ENCODE data around the gene PIAS4.
"Not testable (repeated sequence)": the region's sequence is repeated elsewhere in the genome, so short reads cannot be mapped to it uniquely, and the experiment has no call there.

The PIAS4 gene

DNA sequence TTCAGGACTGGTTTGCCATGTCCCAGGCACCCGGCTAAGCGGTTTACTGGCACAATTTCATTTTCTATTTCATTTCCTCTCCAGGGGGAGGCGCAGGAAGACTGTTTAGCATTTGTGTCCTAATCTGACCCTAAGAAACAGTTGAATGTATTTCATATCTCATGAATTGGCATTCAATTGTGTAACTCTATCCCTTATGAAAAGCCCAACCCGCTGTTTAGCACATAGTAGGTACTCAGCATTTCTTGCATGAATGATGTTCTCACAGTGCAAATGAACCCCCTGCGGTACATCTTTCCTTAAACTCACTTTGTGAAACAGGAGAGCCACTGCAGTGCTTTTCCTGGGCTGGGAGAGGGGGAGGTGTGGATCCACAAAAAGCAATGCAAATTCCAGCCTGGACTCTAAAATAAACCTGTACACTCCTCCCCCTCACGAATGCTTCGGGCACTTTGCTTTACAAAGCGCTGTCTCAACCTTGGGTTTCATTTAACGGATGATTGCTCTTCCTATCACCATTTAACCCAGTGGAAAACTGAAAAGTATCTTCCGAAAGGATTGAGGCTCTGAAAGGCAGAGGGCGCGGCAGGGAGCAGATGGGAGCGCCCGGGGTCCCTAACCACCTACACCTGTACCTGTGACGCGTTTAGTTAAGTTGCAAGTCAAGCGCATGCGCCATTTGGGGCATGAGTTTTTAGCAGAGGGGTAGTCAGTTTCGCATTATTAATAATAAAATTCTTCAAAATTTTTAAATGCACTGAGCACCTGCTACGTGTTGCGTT lies 21.1 kb upstream of the PIAS4 start:
- Histone ChIP-seq H3K9me3 (ENCODE audit: insufficient read depth, low read depth, low read length) (no peaks in the 10 kb centered on the region), H3K4me3 (ENCODE audit: low read length) (peak overlapping the region; percentile 87), H3K4me1 (ENCODE audit: insufficient read depth, low read length) (peaks cover 20% of the 10 kb centered on the region), H3K27ac (ENCODE audit: low read length) (no peak overlapping the region), H3K9ac (ENCODE audit: low read depth, low read length) (no peak overlapping the region), H3K36me3 (ENCODE audit: insufficient read depth, low read depth, low read length) (peaks cover 36% of the 10 kb centered on the region), H3K27me3 (ENCODE audit: insufficient read depth, low read length) (peaks cover 4% of the 10 kb centered on the region; the same call in 1 of the 2 replicates)

DNA sequence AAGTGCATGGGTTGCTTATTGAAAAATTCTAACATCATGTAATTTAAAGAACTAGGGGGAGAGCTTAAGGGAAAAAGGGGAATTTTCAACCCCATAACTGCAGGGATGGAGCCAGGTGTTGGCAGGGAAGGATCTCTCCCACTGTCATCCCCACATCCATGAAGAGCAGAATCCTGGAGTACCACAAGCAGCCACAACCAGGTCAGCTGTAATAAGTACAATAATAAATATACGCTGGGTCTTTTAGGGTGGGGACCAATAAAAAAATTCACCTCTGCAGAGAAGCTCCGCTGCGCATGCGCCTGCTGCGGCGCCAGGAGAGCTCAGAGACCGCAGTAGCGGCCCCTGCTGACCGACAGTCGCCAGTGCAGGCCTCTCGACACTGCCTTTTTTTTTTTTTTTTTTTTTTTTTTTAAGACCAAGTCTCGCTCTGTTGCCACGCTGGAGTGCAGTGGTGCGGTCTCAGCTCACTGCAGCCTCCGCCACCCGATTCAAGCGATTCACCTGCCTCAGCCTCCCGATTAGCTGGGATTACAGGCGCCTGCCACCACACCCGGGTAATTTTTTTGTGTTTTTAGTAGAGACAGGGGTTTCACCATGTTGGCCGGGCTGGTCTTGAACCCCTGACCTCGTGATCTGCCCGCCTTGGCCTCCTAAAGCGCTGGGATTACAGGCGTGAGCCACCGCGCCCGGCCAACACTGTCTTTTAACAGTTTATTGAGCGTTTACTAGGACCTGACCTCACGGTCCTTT lies 19.7 kb upstream of the PIAS4 start:
- Histone ChIP-seq H3K9ac (ENCODE audit: low read depth, low read length) (no peak overlapping the region), H3K27me3 (ENCODE audit: insufficient read depth, low read length) (peaks cover 4% of the 10 kb centered on the region; the same call in 1 of the 2 replicates), H3K36me3 (ENCODE audit: insufficient read depth, low read depth, low read length) (peaks cover 22% of the 10 kb centered on the region), H3K4me3 (ENCODE audit: low read length) (peak overlapping the region; percentile 57), H3K9me3 (ENCODE audit: insufficient read depth, low read depth, low read length) (no peaks in the 10 kb centered on the region), H3K27ac (ENCODE audit: low read length) (no peak overlapping the region), H3K4me1 (ENCODE audit: insufficient read depth, low read length) (peaks cover 20% of the 10 kb centered on the region)

DNA sequence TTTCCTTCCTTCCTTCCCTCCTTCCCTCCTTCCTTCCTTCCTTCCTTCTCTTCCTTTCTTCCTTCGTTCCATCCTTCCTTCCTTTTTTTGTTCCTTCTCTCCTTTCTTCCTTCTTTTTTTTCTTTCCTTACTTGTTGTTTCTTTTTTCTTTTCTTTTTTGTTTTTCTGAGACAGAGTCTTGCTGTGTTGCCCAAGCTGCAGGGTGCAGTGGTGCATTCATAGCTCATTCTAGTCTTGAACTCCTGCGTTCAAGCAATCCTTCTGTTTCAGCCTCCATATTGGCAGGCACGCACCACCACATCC lies 16.8 kb upstream of the PIAS4 start:
- Histone ChIP-seq H3K9ac (ENCODE audit: low read depth, low read length) (no peak overlapping the region), H3K27me3 (ENCODE audit: insufficient read depth, low read length) (peaks cover 4% of the 10 kb centered on the region; the same call in 1 of the 2 replicates), H3K27ac (ENCODE audit: low read length) (no peak overlapping the region), H3K4me1 (ENCODE audit: insufficient read depth, low read length) (peaks cover 13% of the 10 kb centered on the region; the same call in 1 of the 2 replicates), H3K4me3 (ENCODE audit: low read length) (no peak overlapping the region), H3K36me3 (ENCODE audit: insufficient read depth, low read depth, low read length) (no peaks in the 10 kb centered on the region), H3K9me3 (ENCODE audit: insufficient read depth, low read depth, low read length) (no peaks in the 10 kb centered on the region)

DNA sequence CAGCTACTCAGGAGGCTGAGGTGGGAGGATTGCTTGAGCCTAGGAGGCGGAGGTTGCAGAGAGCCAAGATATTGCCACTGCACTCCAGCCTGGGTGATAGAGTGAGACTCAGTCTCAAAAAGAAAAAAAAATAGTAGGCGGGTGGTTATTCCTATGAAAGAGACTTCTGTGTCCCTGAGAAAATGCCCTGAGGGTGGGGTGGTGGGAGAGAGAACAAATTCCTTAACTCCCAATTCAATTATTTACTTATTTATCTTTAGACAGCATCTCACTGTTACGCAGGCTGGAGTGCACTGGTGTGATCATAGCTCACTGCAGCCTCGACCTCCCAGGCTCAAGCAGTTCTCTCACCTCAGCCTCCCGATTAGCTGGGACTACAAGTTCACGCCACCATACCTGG lies 11.9 kb upstream of the PIAS4 start:
- Histone ChIP-seq H3K27ac (ENCODE audit: low read length) (no peak overlapping the region), H3K36me3 (ENCODE audit: insufficient read depth, low read depth, low read length) (no peaks in the 10 kb centered on the region), H3K4me3 (ENCODE audit: low read length) (no peak overlapping the region), H3K27me3 (ENCODE audit: insufficient read depth, low read length) (no peaks in the 10 kb centered on the region), H3K4me1 (ENCODE audit: insufficient read depth, low read length) (no peaks in the 10 kb centered on the region), H3K9me3 (ENCODE audit: insufficient read depth, low read depth, low read length) (no peaks in the 10 kb centered on the region), H3K9ac (ENCODE audit: low read depth, low read length) (no peak overlapping the region)

GRCh38 chr19:3998667-3999412 lies 8.7 kb upstream of the PIAS4 start:
- H3K27me3 ChIP-seq (ENCODE audit: insufficient read depth, low read length); H3K9ac ChIP-seq (ENCODE audit: low read depth, low read length); H3K27ac ChIP-seq (ENCODE audit: low read length); H3K36me3 ChIP-seq (ENCODE audit: insufficient read depth, low read depth, low read length); H3K4me3 ChIP-seq (ENCODE audit: low read length); H3K4me1 ChIP-seq (ENCODE audit: insufficient read depth, low read length); H3K9me3 ChIP-seq (ENCODE audit: insufficient read depth, low read depth, low read length): not testable (repeated sequence)

DNA sequence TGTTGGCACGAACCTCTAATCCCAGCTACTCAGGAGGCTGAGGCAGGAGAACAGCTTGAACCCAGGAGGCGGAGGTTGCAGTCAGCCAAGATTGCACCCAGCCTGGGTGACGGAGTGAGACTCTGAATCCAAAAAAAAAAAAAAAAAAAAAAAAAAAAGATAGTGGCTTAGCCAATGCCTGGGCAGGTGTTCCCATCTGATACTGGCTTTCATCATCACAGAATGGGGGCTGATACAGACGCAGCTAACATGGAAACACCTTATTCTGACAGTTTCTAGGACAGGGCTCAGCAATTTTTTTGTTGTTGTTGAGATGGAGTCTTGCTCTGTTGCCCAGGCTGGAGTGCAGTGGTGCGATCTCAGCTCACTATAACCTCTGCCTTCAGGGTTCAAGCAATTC lies 6.7 kb upstream of the PIAS4 start:
- not testable (repeated sequence) for H3K36me3 ChIP-seq (ENCODE audit: insufficient read depth, low read depth, low read length); H3K9ac ChIP-seq (ENCODE audit: low read depth, low read length); H3K4me3 ChIP-seq (ENCODE audit: low read length); H3K4me1 ChIP-seq (ENCODE audit: insufficient read depth, low read length); H3K27me3 ChIP-seq (ENCODE audit: insufficient read depth, low read length); H3K9me3 ChIP-seq (ENCODE audit: insufficient read depth, low read depth, low read length); H3K27ac ChIP-seq (ENCODE audit: low read length)

DNA sequence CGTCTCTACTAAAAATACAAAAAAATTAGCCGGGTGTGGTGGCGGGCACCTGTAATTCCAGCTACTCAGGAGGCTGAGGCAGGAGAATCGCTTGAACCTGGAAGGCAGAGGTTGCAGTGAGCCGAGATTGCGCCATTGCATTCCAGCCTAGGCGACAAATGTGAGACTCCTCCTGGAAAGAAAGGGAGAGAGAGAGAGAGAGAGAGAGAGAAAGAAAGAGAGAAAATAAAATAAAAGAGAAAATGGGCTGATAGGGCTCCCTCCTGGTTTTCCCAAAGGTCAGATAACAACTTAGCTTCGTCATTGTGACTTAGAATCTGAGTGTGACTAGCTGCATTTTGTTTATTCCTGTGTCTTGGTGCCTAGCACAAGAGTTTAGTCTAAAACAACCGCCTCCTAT lies 2.1 kb upstream of the PIAS4 start:
- H3K36me3 ChIP-seq (ENCODE audit: insufficient read depth, low read depth, low read length); H3K4me1 ChIP-seq (ENCODE audit: insufficient read depth, low read length); H3K9ac ChIP-seq (ENCODE audit: low read depth, low read length); H3K27me3 ChIP-seq (ENCODE audit: insufficient read depth, low read length); H3K9me3 ChIP-seq (ENCODE audit: insufficient read depth, low read depth, low read length); H3K4me3 ChIP-seq (ENCODE audit: low read length); H3K27ac ChIP-seq (ENCODE audit: low read length): not testable (repeated sequence)

- H3K4me1 ChIP-seq (ENCODE audit: insufficient read depth, low read length), result no peaks in the 10 kb centered on the region
- H3K4me3 ChIP-seq (ENCODE audit: low read length), result peak overlapping the region; percentile 96
- H3K27ac ChIP-seq (ENCODE audit: low read length), result no peak overlapping the region
Measured at GRCh38 chr19:4007836-4008539, 452 bp downstream of the PIAS4 start.

GRCh38 chr19:4009990-4010807 lies 2.7 kb downstream of the PIAS4 start:
- no peaks in the 10 kb centered on the region for H3K4me1 ChIP-seq (ENCODE audit: insufficient read depth, low read length)
- no peaks in the 10 kb centered on the region for H3K9me3 ChIP-seq (ENCODE audit: insufficient read depth, low read depth, low read length)
- no peak overlapping the region for H3K4me3 ChIP-seq (ENCODE audit: low read length)
- no peak overlapping the region for H3K27ac ChIP-seq (ENCODE audit: low read length)
- peaks cover 24% of the 10 kb centered on the region; the same call in 1 of the 2 replicates for H3K36me3 ChIP-seq (ENCODE audit: insufficient read depth, low read depth, low read length)
- no peaks in the 10 kb centered on the region for H3K27me3 ChIP-seq (ENCODE audit: insufficient read depth, low read length)
- no peak overlapping the region; the same call in 1 of the 2 replicates for H3K9ac ChIP-seq (ENCODE audit: low read depth, low read length)

More at GRCh38 chr19:4007836-4008539, 452 bp downstream of the PIAS4 start:
- Histone ChIP-seq H3K9me3 (ENCODE audit: insufficient read depth, low read depth, low read length) (no peaks in the 10 kb centered on the region), H3K27me3 (ENCODE audit: insufficient read depth, low read length) (no peaks in the 10 kb centered on the region), H3K36me3 (ENCODE audit: insufficient read depth, low read depth, low read length) (peaks cover 4% of the 10 kb centered on the region; the same call in 1 of the 2 replicates), H3K9ac (ENCODE audit: low read depth, low read length) (peak overlapping the region; percentile 85)

GRCh38 chr19:4010808-4011110 lies 3.2 kb downstream of the PIAS4 start:
- Histone ChIP-seq H3K4me3 (ENCODE audit: low read length) (no peak overlapping the region), H3K9me3 (ENCODE audit: insufficient read depth, low read depth, low read length) (no peaks in the 10 kb centered on the region), H3K36me3 (ENCODE audit: insufficient read depth, low read depth, low read length) (peaks cover 29% of the 10 kb centered on the region), H3K9ac (ENCODE audit: low read depth, low read length) (no peak overlapping the region), H3K4me1 (ENCODE audit: insufficient read depth, low read length) (no peaks in the 10 kb centered on the region), H3K27ac (ENCODE audit: low read length) (no peak overlapping the region), H3K27me3 (ENCODE audit: insufficient read depth, low read length) (no peaks in the 10 kb centered on the region)

DNA sequence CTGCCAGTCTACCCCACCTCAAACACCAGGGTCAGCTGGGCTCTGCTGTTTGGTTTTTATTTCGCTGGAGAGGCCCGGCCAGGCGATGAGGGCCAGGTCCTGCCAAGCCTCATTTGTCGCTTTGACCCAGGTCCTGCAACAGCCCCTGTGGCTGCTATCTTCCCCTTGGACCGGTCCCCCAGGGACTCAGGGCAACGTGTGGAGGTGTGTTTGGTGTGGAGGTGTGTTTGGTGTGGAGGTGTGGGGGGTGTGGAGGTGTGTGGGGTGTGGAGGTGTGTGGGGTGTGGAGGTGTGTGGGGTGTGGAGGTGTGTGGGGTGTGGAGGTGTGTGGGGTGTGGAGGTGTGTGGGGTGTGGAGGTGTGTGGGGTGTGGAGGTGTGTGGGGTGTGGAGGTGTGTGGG lies 3.9 kb downstream of the PIAS4 start:
- H3K36me3 ChIP-seq (ENCODE audit: insufficient read depth, low read depth, low read length), result peaks cover 36% of the 10 kb centered on the region
- not testable (repeated sequence) for H3K4me1 ChIP-seq (ENCODE audit: insufficient read depth, low read length); H3K9ac ChIP-seq (ENCODE audit: low read depth, low read length); H3K27me3 ChIP-seq (ENCODE audit: insufficient read depth, low read length); H3K4me3 ChIP-seq (ENCODE audit: low read length); H3K27ac ChIP-seq (ENCODE audit: low read length); H3K9me3 ChIP-seq (ENCODE audit: insufficient read depth, low read depth, low read length)
